SJCRH30 (cell line): Measurements from ENCODE around the gene TNFAIP8L1. TPM values are rescaled to one million over a fixed set of nuclear protein-coding genes. Genes with fewer than 3 reads are reported as not detected.

Source experiments
- DNase-seq, 2 experiments: peaks; one replicate each; pipeline ENCODE4 v3.0.0-alpha.2; 2015 to 2020
- H3K27ac ChIP-seq: fragments of 250-450 bp; sonication (Bioruptor Pico); 2 replicates; pipeline ENCODE4 v1.5.1; 2020; ENCODE audit warnings: mild to moderate bottlenecking, moderate library complexity
- H3K27me3 ChIP-seq: fragments of 250-450 bp; sonication (Bioruptor Pico); 2 replicates; pipeline ENCODE4 v1.5.1; 2020; ENCODE audit warnings: mild to moderate bottlenecking, moderate library complexity
- H3K36me3 ChIP-seq: fragments of 250-450 bp; sonication (Bioruptor Pico); 2 replicates; pipeline ENCODE4 v1.5.1; 2020; ENCODE audit warnings: mild to moderate bottlenecking, moderate library complexity
- H3K4me1 ChIP-seq: fragments of 250-450 bp; sonication (Bioruptor Pico); 2 replicates; pipeline ENCODE4 v1.5.1; 2020; ENCODE audit warnings: mild to moderate bottlenecking, moderate library complexity
- H3K4me3 ChIP-seq: fragments of 250-450 bp; sonication (Bioruptor Pico); 2 replicates; pipeline ENCODE4 v1.5.1; 2020; ENCODE audit warnings: mild to moderate bottlenecking, moderate library complexity
- H3K9me3 ChIP-seq: fragments of 250-450 bp; sonication (Bioruptor Pico); replicated peaks from 2 replicates; pipeline ENCODE4 v1.5.1; 2020; ENCODE audit warnings: mild to moderate bottlenecking, moderate library complexity
- total RNA-seq: library from RNA; depleted of rRNA; stranded (reverse); fragments of >200 nt; shearing (Covaris generic); gene quantifications from 2 replicates; pipeline ENCODE4 v1.2.3, GENCODE V29; 2014

TNFAIP8L1 gene
- total RNA-seq, 1 experiment from 2014 or later: 8.8 TPM

GRCh38 chr19:4690361-4690760, 51.0 kb downstream of the TNFAIP8L1 start:
- Histone ChIP-seq H3K4me1 (peaks cover 40% of the 10 kb centered on the region), H3K27me3 (no peaks in the 10 kb centered on the region), H3K4me3 (no peak overlapping the region), H3K27ac (no peak overlapping the region), H3K9me3 (no peaks in the 10 kb centered on the region), H3K36me3 (peaks cover 28% of the 10 kb centered on the region)
- DNase-seq: no peak

- Histone ChIP-seq H3K36me3 (peaks cover 25% of the 10 kb centered on the region), H3K4me3 (no peak overlapping the region)
- DNase-seq: no peak
Observed at GRCh38 chr19:4691373-4691772, 52.1 kb downstream of the TNFAIP8L1 start.

GRCh38 chr19:4692251-4693077, 53.1 kb downstream of the TNFAIP8L1 start:
- Histone ChIP-seq H3K27ac (peak overlapping the region; percentile 85), H3K36me3 (peaks cover 22% of the 10 kb centered on the region), H3K27me3 (no peaks in the 10 kb centered on the region), H3K9me3 (no peaks in the 10 kb centered on the region), H3K4me1 (peaks cover 52% of the 10 kb centered on the region), H3K4me3 (no peak overlapping the region)
- peak; percentile 96 to 97 for DNase-seq

More at GRCh38 chr19:4691373-4691772, 52.1 kb downstream of the TNFAIP8L1 start:
- H3K9me3 ChIP-seq: no peaks in the 10 kb centered on the region
- no peak overlapping the region for H3K27ac ChIP-seq
- no peaks in the 10 kb centered on the region for H3K27me3 ChIP-seq
- H3K4me1 ChIP-seq: peaks cover 49% of the 10 kb centered on the region

- Histone ChIP-seq H3K4me3 (no peak overlapping the region), H3K27me3 (no peaks in the 10 kb centered on the region), H3K4me1 (peaks cover 49% of the 10 kb centered on the region), H3K36me3 (peaks cover 22% of the 10 kb centered on the region), H3K9me3 (no peaks in the 10 kb centered on the region), H3K27ac (peak overlapping the region; percentile 85)
- no peak for DNase-seq
Observed at GRCh38 chr19:4693078-4693350, 53.7 kb downstream of the TNFAIP8L1 start.

- peak; percentile 69 to 70 for DNase-seq
- Histone ChIP-seq H3K4me1 (peaks cover 49% of the 10 kb centered on the region), H3K9me3 (no peaks in the 10 kb centered on the region), H3K4me3 (no peak overlapping the region), H3K27ac (peak overlapping the region; percentile 85), H3K27me3 (no peaks in the 10 kb centered on the region), H3K36me3 (peaks cover 20% of the 10 kb centered on the region)
Observed at GRCh38 chr19:4693471-4694121, 54.3 kb downstream of the TNFAIP8L1 start.

- peak; percentile 95 to 96 for DNase-seq
- Histone ChIP-seq H3K4me3 (peak overlapping the region; percentile 4; the same call in 1 of the 2 replicates), H3K4me1 (peaks cover 49% of the 10 kb centered on the region), H3K27me3 (no peaks in the 10 kb centered on the region), H3K36me3 (peaks cover 15% of the 10 kb centered on the region), H3K9me3 (no peaks in the 10 kb centered on the region), H3K27ac (peak overlapping the region; percentile 85)
Observed at GRCh38 chr19:4694211-4694987, 55.1 kb downstream of the TNFAIP8L1 start.

- peak overlapping the region; percentile 85 for H3K27ac ChIP-seq
- H3K4me3 ChIP-seq: no peak overlapping the region
- peak in 1 of 2 experiments; percentile 27 for DNase-seq
- no peaks in the 10 kb centered on the region for H3K9me3 ChIP-seq
- H3K36me3 ChIP-seq: peaks cover 14% of the 10 kb centered on the region
- H3K4me1 ChIP-seq: peaks cover 49% of the 10 kb centered on the region
- H3K27me3 ChIP-seq: no peaks in the 10 kb centered on the region
Observed at GRCh38 chr19:4695224-4695731, 56.0 kb downstream of the TNFAIP8L1 start.

GRCh38 chr19:4697304-4697703, 58.0 kb downstream of the TNFAIP8L1 start:
- H3K27ac ChIP-seq: no peak overlapping the region
- H3K4me3 ChIP-seq: no peak overlapping the region
- H3K27me3 ChIP-seq: no peaks in the 10 kb centered on the region
- no peaks in the 10 kb centered on the region for H3K9me3 ChIP-seq
- H3K4me1 ChIP-seq: peaks cover 41% of the 10 kb centered on the region
- H3K36me3 ChIP-seq: peaks cover 21% of the 10 kb centered on the region; the same call in 1 of the 2 replicates
- DNase-seq: no peak

- Histone ChIP-seq H3K4me1 (peaks cover 19% of the 10 kb centered on the region), H3K9me3 (no peaks in the 10 kb centered on the region), H3K4me3 (no peak overlapping the region), H3K36me3 (peaks cover 27% of the 10 kb centered on the region; the same call in 1 of the 2 replicates), H3K27me3 (no peaks in the 10 kb centered on the region), H3K27ac (no peak overlapping the region)
- no peak for DNase-seq
Observed at GRCh38 chr19:4699826-4700692, 60.7 kb downstream of the TNFAIP8L1 start.

GRCh38 chr19:4700693-4700970, 61.3 kb downstream of the TNFAIP8L1 start:
- H3K36me3 ChIP-seq: peaks cover 27% of the 10 kb centered on the region; the same call in 1 of the 2 replicates
- H3K4me1 ChIP-seq: peaks cover 14% of the 10 kb centered on the region
- H3K4me3 ChIP-seq: no peak overlapping the region
- no peak for DNase-seq
- H3K9me3 ChIP-seq: no peaks in the 10 kb centered on the region
- H3K27ac ChIP-seq: no peak overlapping the region
- no peaks in the 10 kb centered on the region for H3K27me3 ChIP-seq

GRCh38 chr19:4701557-4701956, 62.2 kb downstream of the TNFAIP8L1 start:
- no peak for DNase-seq
- peaks cover 27% of the 10 kb centered on the region; the same call in 1 of the 2 replicates for H3K36me3 ChIP-seq

GRCh38 chr19:4702764-4703163, 63.4 kb downstream of the TNFAIP8L1 start:
- Histone ChIP-seq H3K4me1 (no peaks in the 10 kb centered on the region), H3K36me3 (peaks cover 25% of the 10 kb centered on the region; the same call in 1 of the 2 replicates), H3K27me3 (no peaks in the 10 kb centered on the region), H3K9me3 (no peaks in the 10 kb centered on the region), H3K27ac (no peak overlapping the region), H3K4me3 (no peak overlapping the region)
- DNase-seq: no peak

More at GRCh38 chr19:4701557-4701956, 62.2 kb downstream of the TNFAIP8L1 start:
- Histone ChIP-seq H3K4me3 (no peak overlapping the region), H3K27ac (no peak overlapping the region), H3K9me3 (no peaks in the 10 kb centered on the region), H3K27me3 (no peaks in the 10 kb centered on the region), H3K4me1 (peaks cover 6% of the 10 kb centered on the region)

- no peak for DNase-seq
- Histone ChIP-seq H3K36me3 (peaks cover 27% of the 10 kb centered on the region; the same call in 1 of the 2 replicates), H3K9me3 (no peaks in the 10 kb centered on the region), H3K27me3 (no peaks in the 10 kb centered on the region), H3K4me1 (no peaks in the 10 kb centered on the region), H3K27ac (no peak overlapping the region), H3K4me3 (no peak overlapping the region)
Observed at GRCh38 chr19:4703671-4704316, 64.5 kb downstream of the TNFAIP8L1 start.

- no peak overlapping the region for H3K4me3 ChIP-seq
- peaks cover 27% of the 10 kb centered on the region; the same call in 1 of the 2 replicates for H3K36me3 ChIP-seq
- H3K27me3 ChIP-seq: no peaks in the 10 kb centered on the region
- no peak overlapping the region for H3K27ac ChIP-seq
- H3K4me1 ChIP-seq: no peaks in the 10 kb centered on the region
- DNase-seq: no peak
- H3K9me3 ChIP-seq: no peaks in the 10 kb centered on the region
Observed at GRCh38 chr19:4704317-4704673, 65.0 kb downstream of the TNFAIP8L1 start.
